Coronary artery (tissue), 2 donors: ENCODE measurements around the gene C16orf74.

Experiments used
- DNase-seq: peaks from one replicate; pipeline ENCODE4 v3.0.0-alpha.2; 2017; ENCODE audit warnings: low spot score
- H3K27ac ChIP-seq, 2 donors: fragments of 200-600 bp; sonication (generic); one replicate each; pipeline ENCODE4 v1.5.1; 2016 to 2019
- H3K4me3 ChIP-seq: fragments of 200-600 bp; sonication (generic); 2 replicates; pipeline ENCODE4 v1.5.1; 2016; ENCODE audit warnings: mild to moderate bottlenecking, moderate library complexity
- CTCF ChIP-seq: fragments of 200-600 bp; sonication (generic); IDR thresholded peaks from one replicate; pipeline ENCODE4 v1.5.1; 2019; ENCODE audit warnings: antibody characterized with exemption

C16orf74 gene

DNA sequence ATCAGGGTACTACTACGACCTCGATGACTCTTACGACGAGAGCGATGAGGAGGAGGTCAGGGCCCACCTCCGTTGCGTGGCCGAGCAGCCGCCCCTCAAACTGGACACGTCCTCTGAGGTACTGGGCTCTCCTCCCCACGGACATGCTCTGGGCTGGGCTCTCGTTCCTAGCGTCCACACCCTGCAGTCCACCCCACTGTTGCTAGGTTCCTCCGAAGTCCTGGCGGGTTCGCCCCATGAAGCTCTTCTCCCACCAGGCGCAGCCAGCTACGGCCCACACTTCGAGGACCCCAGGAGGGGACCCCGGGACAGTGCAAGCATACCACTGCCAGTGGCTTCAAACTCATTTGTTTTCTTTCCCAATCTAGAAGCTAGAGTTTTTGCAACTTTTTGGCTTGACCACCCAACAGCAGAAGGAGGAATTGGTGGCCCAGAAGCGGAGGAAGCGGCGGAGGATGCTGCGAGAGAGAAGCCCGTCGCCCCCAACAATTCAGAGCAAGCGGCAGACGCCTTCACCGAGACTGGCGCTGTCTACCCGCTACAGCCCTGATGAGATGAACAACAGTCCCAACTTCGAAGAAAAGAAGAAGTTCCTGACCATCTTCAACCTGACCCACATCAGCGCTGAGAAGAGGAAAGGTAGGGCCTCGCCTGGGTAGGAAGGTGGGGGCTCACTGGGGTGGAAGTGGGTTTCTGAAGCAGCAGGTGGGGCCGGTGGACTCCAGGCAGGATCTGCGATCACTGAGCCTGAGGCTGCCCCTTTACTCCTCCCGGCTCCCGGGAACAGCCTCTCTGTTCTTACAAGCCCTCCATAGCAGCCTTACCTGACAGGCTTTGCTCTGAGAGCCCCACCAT, 87.7 kb downstream of the C16orf74 start:
- Histone ChIP-seq H3K4me3 (no peak overlapping the region), H3K27ac (no peak overlapping the region)
- no peak for TF ChIP-seq CTCF
- no peak for DNase-seq

DNA sequence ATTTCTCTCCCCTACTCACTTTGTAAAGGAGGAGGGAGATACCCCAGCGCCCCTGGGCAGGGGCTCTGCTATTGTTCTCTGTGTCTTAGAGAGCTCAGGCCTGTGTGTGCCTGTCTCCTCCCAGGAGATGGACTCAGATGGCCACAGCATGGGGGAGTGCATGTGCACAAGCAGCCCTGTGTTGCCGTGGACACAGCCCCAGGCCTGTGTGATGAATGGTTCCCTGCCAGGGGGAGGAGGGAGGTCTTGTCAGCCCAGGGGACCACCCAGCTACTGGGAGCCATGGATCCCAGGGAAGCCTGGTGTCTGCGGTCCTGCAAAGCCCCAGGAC, 88.4 kb downstream of the C16orf74 start:
- Histone ChIP-seq H3K4me3 (no peak overlapping the region), H3K27ac (no peak overlapping the region)
- TF ChIP-seq CTCF: no peak
- no peak for DNase-seq

- no peak for DNase-seq
- TF ChIP-seq CTCF: no peak
- Histone ChIP-seq H3K27ac (no peak overlapping the region), H3K4me3 (no peak overlapping the region)
Measured at GRCh38 chr16:85661740-85662481, 89.0 kb downstream of the C16orf74 start.

DNA sequence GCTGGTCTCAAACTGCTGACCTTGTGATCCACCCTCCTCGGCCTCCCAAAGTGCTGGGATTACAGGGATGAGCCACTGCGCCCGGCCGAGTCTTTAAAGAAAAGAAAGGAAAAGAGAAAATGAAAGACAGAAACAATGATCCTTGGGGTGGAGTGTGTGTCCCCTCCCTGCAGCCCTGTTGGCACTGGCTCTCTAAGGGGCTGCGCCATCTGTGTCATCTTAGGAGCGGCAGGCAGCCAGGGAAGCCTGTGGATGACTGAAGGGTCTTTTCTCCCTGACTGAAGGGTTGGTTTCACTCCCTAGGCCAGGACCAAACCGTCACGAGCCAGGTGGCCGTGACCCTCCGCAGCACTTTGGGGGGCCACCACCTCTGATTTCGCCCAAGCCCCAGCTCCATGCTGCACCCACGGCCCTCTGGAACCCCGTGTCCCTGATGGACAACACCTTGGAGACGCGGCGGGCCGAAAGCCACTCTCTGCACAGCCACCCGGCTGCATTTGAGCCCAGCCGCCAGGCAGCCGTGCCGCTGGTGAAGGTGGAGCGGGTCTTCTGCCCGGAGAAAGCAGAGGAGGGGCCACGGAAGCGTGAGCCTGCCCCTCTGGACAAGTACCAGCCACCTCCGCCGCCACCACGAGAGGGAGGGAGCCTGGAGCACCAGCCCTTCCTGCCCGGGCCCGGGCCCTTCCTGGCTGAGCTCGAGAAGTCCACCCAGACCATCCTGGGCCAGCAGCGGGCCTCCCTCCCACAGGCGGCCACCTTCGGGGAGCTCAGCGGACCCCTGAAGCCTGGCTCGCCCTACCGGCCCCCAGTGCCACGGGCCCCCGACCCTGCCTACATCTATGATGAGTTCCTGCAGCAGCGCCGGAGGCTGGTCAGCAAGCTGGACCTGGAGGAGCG, 89.8 kb downstream of the C16orf74 start:
- TF ChIP-seq CTCF: no peak
- no peak overlapping the region for H3K27ac ChIP-seq
- no peak overlapping the region for H3K4me3 ChIP-seq
- DNase-seq: no peak

DNA sequence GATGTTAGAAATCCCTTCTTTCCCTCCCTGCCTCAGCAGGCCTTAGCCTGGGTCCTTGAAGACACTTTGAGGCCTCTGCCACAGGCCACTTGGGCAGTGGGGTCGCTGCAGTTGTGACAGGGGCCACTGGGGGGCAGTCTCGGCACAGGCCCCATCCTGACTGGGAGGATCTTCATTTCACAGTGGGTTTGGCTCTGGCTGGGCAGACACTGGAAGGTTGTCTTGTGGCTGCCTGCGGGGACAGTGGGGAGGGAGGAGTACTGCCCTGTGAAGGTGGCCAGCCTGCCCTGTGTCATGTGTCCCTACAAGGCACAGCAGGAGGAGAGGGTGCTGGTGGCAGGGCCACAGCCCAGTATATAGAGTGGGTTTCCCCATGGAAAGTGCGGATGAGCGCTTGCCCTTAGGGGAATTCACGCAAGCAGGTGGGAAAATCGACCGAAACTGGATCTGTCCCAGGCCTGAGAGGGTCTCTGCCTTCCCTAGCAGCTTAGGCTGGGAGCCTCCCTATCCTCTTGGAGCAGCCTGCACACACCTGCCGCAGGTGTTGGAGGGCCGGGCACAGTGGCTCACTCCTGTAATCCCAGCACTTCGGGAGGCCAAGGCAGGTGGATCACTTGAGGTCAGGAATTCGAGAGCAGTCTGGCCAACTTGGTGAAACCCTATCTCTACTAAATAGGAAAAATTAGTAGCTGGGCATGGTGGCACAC, 90.9 kb downstream of the C16orf74 start:
- H3K4me3 ChIP-seq: no peak overlapping the region
- peak; percentile 67 for TF ChIP-seq CTCF
- no peak for DNase-seq
- no peak overlapping the region for H3K27ac ChIP-seq

- H3K4me3 ChIP-seq: no peak overlapping the region
- TF ChIP-seq CTCF: no peak
- H3K27ac ChIP-seq: no peak overlapping the region
- DNase-seq: no peak
Measured at GRCh38 chr16:85659336-85659735, 91.6 kb downstream of the C16orf74 start.
